ENCODE measurements around the gene NFATC4. TPM values are rescaled to one million over a fixed set of nuclear protein-coding genes. Genes with fewer than 3 reads are reported as not detected.

Gene NFATC4
- total and polyA plus RNA-seq, 2 of the 4 experiments (the other 2 are of a cell fraction): 15.6 to 35.8 TPM

Small RNAs within 50 kb of the gene (microRNA-seq; reads per million reads assigned to microRNA genes)
- not detected for gene RF00026 (ENCODE audit: insufficient read depth, insufficient read length)

Small RNAs within 50 kb of the gene (small RNA-seq; reads per million reads assigned to genes)
- gene RF00026: 0 reads per million in 5 experiments

Other genes starting within 250 kb of the NFATC4 start
Only the 30 nearest of the 31 such genes appear.
- gene FITM1, start 237.5 kb upstream of the NFATC4 start, total RNA-seq (2012; rRNA removed): not detected in 2 replicates
- gene FITM1, start 237.5 kb upstream of the NFATC4 start, polyA plus RNA-seq (2012; rRNA removed): not detected in 2 replicates
- gene PSME1, start 232.0 kb upstream of the NFATC4 start, total RNA-seq (2012; rRNA removed): 42.8 and 55.3 TPM in 2 replicates
- gene PSME1, start 232.0 kb upstream of the NFATC4 start, polyA plus RNA-seq (2012; rRNA removed): 97.9 and 106 TPM in 2 replicates
- gene EMC9, start 226.6 kb upstream of the NFATC4 start, total RNA-seq (2012; rRNA removed): 15.0 and 15.1 TPM in 2 replicates
- gene EMC9, start 226.6 kb upstream of the NFATC4 start, polyA plus RNA-seq (2012; rRNA removed): 19.2 and 21.6 TPM in 2 replicates
- 92.2 and 104 TPM in 2 replicates for gene PSME2, start 221.6 kb upstream of the NFATC4 start, total RNA-seq (2012; rRNA removed)
- 141 and 171 TPM in 2 replicates for gene PSME2, start 221.6 kb upstream of the NFATC4 start, polyA plus RNA-seq (2012; rRNA removed)
- 26.1 and 37.5 TPM in 2 replicates for gene RNF31, start 220.7 kb upstream of the NFATC4 start, total RNA-seq (2012; rRNA removed)
- gene RNF31, start 220.7 kb upstream of the NFATC4 start, polyA plus RNA-seq (2012; rRNA removed): 28.9 and 31.6 TPM in 2 replicates
- gene IRF9, start 206.9 kb upstream of the NFATC4 start, total RNA-seq (2012; rRNA removed): 29.7 and 34.6 TPM in 2 replicates
- 23.2 and 25.6 TPM in 2 replicates for gene IRF9, start 206.9 kb upstream of the NFATC4 start, polyA plus RNA-seq (2012; rRNA removed)
- gene REC8, start 196.1 kb upstream of the NFATC4 start, total RNA-seq (2012; rRNA removed): 0.36 and 0.56 TPM in 2 replicates
- 3.5 and 3.6 TPM in 2 replicates for gene REC8, start 196.1 kb upstream of the NFATC4 start, polyA plus RNA-seq (2012; rRNA removed)
- 36.7 and 37.6 TPM in 2 replicates for gene IPO4, start 179.4 kb upstream of the NFATC4 start, total RNA-seq (2012; rRNA removed)
- gene IPO4, start 179.4 kb upstream of the NFATC4 start, polyA plus RNA-seq (2012; rRNA removed): 39.4 and 39.9 TPM in 2 replicates
- 51.9 and 65.6 TPM in 2 replicates for gene TM9SF1, start 172.7 kb upstream of the NFATC4 start, total RNA-seq (2012; rRNA removed)
- 40.4 and 40.9 TPM in 2 replicates for gene TM9SF1, start 172.7 kb upstream of the NFATC4 start, polyA plus RNA-seq (2012; rRNA removed)
- gene TSSK4, start 162.5 kb upstream of the NFATC4 start, total RNA-seq (2012; rRNA removed): under 0.01 TPM in 1 of 2 replicates, not detected in the other
- gene TSSK4, start 162.5 kb upstream of the NFATC4 start, polyA plus RNA-seq (2012; rRNA removed): 0.07 TPM in 1 of 2 replicates, not detected in the other
- 22.0 and 31.7 TPM in 2 replicates for gene CHMP4A, start 154.7 kb upstream of the NFATC4 start, total RNA-seq (2012; rRNA removed)
- gene CHMP4A, start 154.7 kb upstream of the NFATC4 start, polyA plus RNA-seq (2012; rRNA removed): 63.8 and 66.4 TPM in 2 replicates
- 15.1 and 16.7 TPM in 2 replicates for gene MDP1, start 152.1 kb upstream of the NFATC4 start, total RNA-seq (2012; rRNA removed)
- 16.7 and 17.8 TPM in 2 replicates for gene MDP1, start 152.1 kb upstream of the NFATC4 start, polyA plus RNA-seq (2012; rRNA removed)
- gene NEDD8, start 135.8 kb upstream of the NFATC4 start, total RNA-seq (2012; rRNA removed): 167 and 224 TPM in 2 replicates
- 375 and 393 TPM in 2 replicates for gene NEDD8, start 135.8 kb upstream of the NFATC4 start, polyA plus RNA-seq (2012; rRNA removed)
- gene GMPR2, start 135.3 kb upstream of the NFATC4 start, total RNA-seq (2012; rRNA removed): 56.1 and 92.5 TPM in 2 replicates
- gene GMPR2, start 135.3 kb upstream of the NFATC4 start, polyA plus RNA-seq (2012; rRNA removed): 63.7 and 65.7 TPM in 2 replicates
- 21.1 and 26.9 TPM in 2 replicates for gene TINF2, start 125.6 kb upstream of the NFATC4 start, total RNA-seq (2012; rRNA removed)
- 30.0 and 33.0 TPM in 2 replicates for gene TINF2, start 125.6 kb upstream of the NFATC4 start, polyA plus RNA-seq (2012; rRNA removed)
- gene TGM1, start 105.0 kb upstream of the NFATC4 start, total RNA-seq (2012; rRNA removed): 0.56 and 0.72 TPM in 2 replicates
- 2.7 and 3.3 TPM in 2 replicates for gene TGM1, start 105.0 kb upstream of the NFATC4 start, polyA plus RNA-seq (2012; rRNA removed)
- gene RABGGTA, start 96.6 kb upstream of the NFATC4 start, total RNA-seq (2012; rRNA removed): 25.6 and 27.2 TPM in 2 replicates
- 55.6 and 64.0 TPM in 2 replicates for gene RABGGTA, start 96.6 kb upstream of the NFATC4 start, polyA plus RNA-seq (2012; rRNA removed)
- 13.1 and 15.8 TPM in 2 replicates for gene DHRS1, start 68.4 kb upstream of the NFATC4 start, total RNA-seq (2012; rRNA removed)
- gene DHRS1, start 68.4 kb upstream of the NFATC4 start, polyA plus RNA-seq (2012; rRNA removed): 34.7 and 38.6 TPM in 2 replicates
- gene NOP9, start 68.3 kb upstream of the NFATC4 start, total RNA-seq (2012; rRNA removed): 22.5 and 25.8 TPM in 2 replicates
- 11.7 and 11.8 TPM in 2 replicates for gene NOP9, start 68.3 kb upstream of the NFATC4 start, polyA plus RNA-seq (2012; rRNA removed)
- gene CIDEB, start 60.2 kb upstream of the NFATC4 start, total RNA-seq (2012; rRNA removed): under 0.01 TPM in 2 replicates
- 0.19 TPM in 2 replicates for gene CIDEB, start 60.2 kb upstream of the NFATC4 start, polyA plus RNA-seq (2012; rRNA removed)
- 0.56 and 0.72 TPM in 2 replicates for gene LTB4R2, start 58.0 kb upstream of the NFATC4 start, total RNA-seq (2012; rRNA removed)
- 1.7 and 2.0 TPM in 2 replicates for gene LTB4R2, start 58.0 kb upstream of the NFATC4 start, polyA plus RNA-seq (2012; rRNA removed)
- 0.18 and 0.28 TPM in 2 replicates for gene LTB4R, start 56.7 kb upstream of the NFATC4 start, total RNA-seq (2012; rRNA removed)
- 2.3 TPM in 2 replicates for gene LTB4R, start 56.7 kb upstream of the NFATC4 start, polyA plus RNA-seq (2012; rRNA removed)
- gene ADCY4, start 33.1 kb upstream of the NFATC4 start, total RNA-seq (2012; rRNA removed): not detected in 2 replicates
- 0.04 TPM in 1 of 2 replicates, not detected in the other for gene ADCY4, start 33.1 kb upstream of the NFATC4 start, polyA plus RNA-seq (2012; rRNA removed)
- not detected in 2 replicates for gene RIPK3, start 28.2 kb upstream of the NFATC4 start, total RNA-seq (2012; rRNA removed)
- gene RIPK3, start 28.2 kb upstream of the NFATC4 start, polyA plus RNA-seq (2012; rRNA removed): 0.09 TPM in 1 of 2 replicates, not detected in the other
- gene NYNRIN, start 30.8 kb downstream of the NFATC4 start, total RNA-seq (2012; rRNA removed): 1.7 and 2.2 TPM in 2 replicates
- 5.3 and 5.4 TPM in 2 replicates for gene NYNRIN, start 30.8 kb downstream of the NFATC4 start, polyA plus RNA-seq (2012; rRNA removed)
- 0.56 and 0.72 TPM in 2 replicates for gene CBLN3, start 61.5 kb downstream of the NFATC4 start, total RNA-seq (2012; rRNA removed)
- gene CBLN3, start 61.5 kb downstream of the NFATC4 start, polyA plus RNA-seq (2012; rRNA removed): 3.9 and 4.5 TPM in 2 replicates
- 22.8 and 24.4 TPM in 2 replicates for gene KHNYN, start 61.8 kb downstream of the NFATC4 start, total RNA-seq (2012; rRNA removed)
- 16.1 and 18.9 TPM in 2 replicates for gene KHNYN, start 61.8 kb downstream of the NFATC4 start, polyA plus RNA-seq (2012; rRNA removed)
- gene SDR39U1, start 74.6 kb downstream of the NFATC4 start, total RNA-seq (2012; rRNA removed): 5.0 and 7.5 TPM in 2 replicates
- 46.3 and 50.4 TPM in 2 replicates for gene SDR39U1, start 74.6 kb downstream of the NFATC4 start, polyA plus RNA-seq (2012; rRNA removed)
- gene CMA1, start 140.1 kb downstream of the NFATC4 start, total RNA-seq (2012; rRNA removed): not detected in 2 replicates
- not detected in 2 replicates for gene CMA1, start 140.1 kb downstream of the NFATC4 start, polyA plus RNA-seq (2012; rRNA removed)
- gene CTSG, start 208.1 kb downstream of the NFATC4 start, total RNA-seq (2012; rRNA removed): not detected in 2 replicates
- gene CTSG, start 208.1 kb downstream of the NFATC4 start, polyA plus RNA-seq (2012; rRNA removed): not detected in 2 replicates

Data from IMR-90 (cell line).